ENCODE measurements around the gene DDOST. TPM values are rescaled to one million over a fixed set of nuclear protein-coding genes. Genes with fewer than 3 reads are reported as not detected.

DDOST gene
- total RNA-seq, 1 donor from 2014 or later, result 179 TPM

GRCh38 chr1:20689645-20690056 lies 28.5 kb upstream of the DDOST start:
- no peaks in the 10 kb centered on the region for H3K27me3 Mint-ChIP-seq (ENCODE audit: low read depth)
- no peak overlapping the region for H3K4me3 Mint-ChIP-seq
- H3K27ac Mint-ChIP-seq (ENCODE audit: unreplicated experiment), result no peak overlapping the region
- no peak for DNase-seq (ENCODE audit: low read depth, low spot score)
- no peaks in the 10 kb centered on the region for H3K9me3 Mint-ChIP-seq
- no peaks in the 10 kb centered on the region for H3K36me3 Mint-ChIP-seq (ENCODE audit: low read depth)
- no peaks in the 10 kb centered on the region for H3K4me1 Mint-ChIP-seq
- TF ChIP-seq CTCF (conservative IDR thresholded peaks at IDR 0.05), result no peak

- DNase-seq (ENCODE audit: low read depth, low spot score), result no peak
- Mint-ChIP-seq H3K9me3 (no peaks in the 10 kb centered on the region), H3K4me3 (no peak overlapping the region), H3K36me3 (ENCODE audit: low read depth) (no peaks in the 10 kb centered on the region), H3K4me1 (no peaks in the 10 kb centered on the region), H3K27ac (ENCODE audit: unreplicated experiment) (peak overlapping the region; percentile 67), H3K27me3 (ENCODE audit: low read depth) (no peaks in the 10 kb centered on the region)
- TF ChIP-seq CTCF (conservative IDR thresholded peaks at IDR 0.05), result no peak
Observed at GRCh38 chr1:20686883-20687725, 25.9 kb upstream of the DDOST start.

DNA sequence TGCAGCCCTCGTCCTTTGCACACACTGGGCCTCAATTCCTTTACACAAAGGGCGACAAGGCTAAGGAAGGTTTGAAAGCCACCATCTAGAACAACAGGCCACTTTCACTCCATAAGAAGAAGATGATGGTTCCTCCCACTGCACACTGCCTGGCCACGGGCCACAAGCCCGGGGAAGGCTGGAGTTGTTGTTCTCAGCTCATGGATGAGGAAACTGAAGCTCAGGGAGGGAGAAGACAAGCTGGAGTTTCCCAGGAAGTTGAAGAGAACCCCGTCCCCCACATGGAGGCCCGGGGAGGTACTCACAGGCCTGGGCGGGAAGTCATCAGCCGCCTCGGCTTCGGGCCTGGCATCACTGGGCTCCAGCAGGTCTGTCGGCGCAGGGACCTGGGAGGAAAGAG lies 24.6 kb upstream of the DDOST start:
- H3K27ac Mint-ChIP-seq (ENCODE audit: unreplicated experiment), result peak overlapping the region; percentile 71
- DNase-seq (ENCODE audit: low read depth, low spot score), result no peak
- no peak for TF ChIP-seq CTCF (conservative IDR thresholded peaks at IDR 0.05)
- no peak overlapping the region for H3K4me3 Mint-ChIP-seq
- H3K27me3 Mint-ChIP-seq (ENCODE audit: low read depth), result no peaks in the 10 kb centered on the region
- no peaks in the 10 kb centered on the region for H3K36me3 Mint-ChIP-seq (ENCODE audit: low read depth)
- H3K9me3 Mint-ChIP-seq, result no peaks in the 10 kb centered on the region
- no peaks in the 10 kb centered on the region for H3K4me1 Mint-ChIP-seq

DNA sequence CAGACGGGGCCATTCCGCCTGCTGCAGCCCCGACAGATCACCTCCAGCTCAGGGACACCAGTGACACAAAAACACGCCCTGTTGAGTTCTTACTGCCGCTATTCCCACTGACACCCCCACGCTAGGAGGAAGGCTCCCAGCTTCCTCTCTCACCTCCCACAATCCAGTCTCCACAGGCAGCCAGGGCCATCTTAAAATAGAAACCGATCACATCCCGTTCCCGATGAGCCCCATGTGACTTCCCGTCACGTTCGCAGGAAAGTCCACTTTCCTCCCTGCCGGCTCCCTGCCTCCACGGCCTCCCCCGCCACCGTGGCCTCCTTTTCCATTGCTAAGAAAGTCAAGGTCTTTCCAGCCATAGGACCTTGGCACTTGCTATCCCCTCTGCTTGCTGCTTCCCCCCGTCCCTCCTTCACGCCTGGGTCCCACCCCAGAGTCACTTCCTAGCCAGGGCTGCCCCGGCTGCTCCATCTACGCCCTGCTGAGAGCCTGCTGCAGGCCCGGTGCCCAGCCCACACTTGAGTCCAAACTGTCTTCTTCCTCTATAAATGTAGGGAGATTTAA lies 24.0 kb upstream of the DDOST start:
- peak overlapping the region; percentile 67 for H3K27ac Mint-ChIP-seq (ENCODE audit: unreplicated experiment)
- H3K36me3 Mint-ChIP-seq (ENCODE audit: low read depth), result no peaks in the 10 kb centered on the region
- no peak for DNase-seq (ENCODE audit: low read depth, low spot score)

DNA sequence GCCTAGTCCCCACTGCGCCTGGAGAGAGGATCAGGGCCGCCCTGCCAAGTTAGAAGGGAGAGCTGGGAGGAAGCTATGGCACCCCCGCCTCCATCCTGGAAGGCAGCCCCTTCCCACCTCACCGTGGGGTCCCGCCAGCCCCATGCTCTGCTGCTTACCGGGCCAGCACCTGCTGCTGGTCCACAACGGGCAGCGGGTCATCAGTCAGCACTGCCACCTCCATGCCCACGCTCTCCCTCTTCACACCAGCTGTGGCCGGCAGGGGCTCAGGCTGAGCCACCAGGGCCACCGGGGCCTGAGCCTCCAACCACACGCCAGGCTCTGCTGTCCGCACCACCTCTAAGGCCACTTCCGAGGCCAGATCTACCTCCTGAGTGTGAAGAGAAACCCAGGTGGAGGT lies 23.5 kb upstream of the DDOST start:
- Mint-ChIP-seq H3K9me3 (no peaks in the 10 kb centered on the region), H3K4me3 (no peak overlapping the region), H3K27me3 (ENCODE audit: low read depth) (no peaks in the 10 kb centered on the region), H3K36me3 (ENCODE audit: low read depth) (no peaks in the 10 kb centered on the region), H3K27ac (ENCODE audit: unreplicated experiment) (no peak overlapping the region), H3K4me1 (no peaks in the 10 kb centered on the region)
- DNase-seq (ENCODE audit: low read depth, low spot score), result no peak
- TF ChIP-seq CTCF (conservative IDR thresholded peaks at IDR 0.05), result no peak

More for the DNA sequence above, 24.0 kb upstream of the DDOST start:
- Mint-ChIP-seq H3K4me3 (no peak overlapping the region), H3K27me3 (ENCODE audit: low read depth) (no peaks in the 10 kb centered on the region), H3K9me3 (no peaks in the 10 kb centered on the region), H3K4me1 (no peaks in the 10 kb centered on the region)
- no peak for TF ChIP-seq CTCF (conservative IDR thresholded peaks at IDR 0.05)
